Stomach (tissue), 9 donors: ENCODE measurements around the gene SLC25A46. TPM values are rescaled to one million over a fixed set of nuclear protein-coding genes. Genes with fewer than 3 reads are reported as not detected.

Source experiments
- DNase-seq, 2 donors: peaks; one replicate each; pipeline versions ENCODE4 v3.0.0 to v3.0.0-alpha.2; 2013 to 2019
- H3K27ac ChIP-seq, 5 donors: fragments of 200-600 bp in 4 of 5; sonication (generic) in 4 of 5; one replicate each; pipeline ENCODE4 v1.5.1; 2013 to 2019; ENCODE audit warnings: mild to moderate bottlenecking in 1 of 5, moderate library complexity in 1 of 5
- H3K27me3 ChIP-seq, 3 donors: fragments of 200-600 bp; sonication (generic); one replicate each; pipeline ENCODE4 v1.5.1; 2017 to 2019; ENCODE audit warnings: mixed run types in 1 of 3
- H3K36me3 ChIP-seq, 4 donors: fragments of 200-600 bp; sonication (generic); 1 replicate in 3 of 4; 2 replicates in 1 of 4; pipeline ENCODE4 v1.5.1; 2016 to 2019
- H3K4me1 ChIP-seq, 4 donors: fragments of 200-600 bp; sonication (generic); one replicate each; pipeline ENCODE4 v1.5.1; 2016 to 2019
- H3K4me3 ChIP-seq, 4 donors: fragments of 200-600 bp; sonication (generic) in 3 of 4; one replicate each; pipeline ENCODE4 v1.5.1; 2016 to 2019; ENCODE audit warnings: mild to moderate bottlenecking in 1 of 4
- H3K9me3 ChIP-seq, 4 donors: fragments of 200-600 bp; sonication (generic); one replicate each; pipeline ENCODE4 v1.5.1; 2016 to 2019
- CTCF ChIP-seq, 7 experiments: fragments of 450-650 bp in 4 of 7; fragments of 200-600 bp in 3 of 7; sonication (generic) in 3 of 7; IDR thresholded peaks; one replicate each; pipeline ENCODE4 v1.5.1; 2016 to 2019; ENCODE audit warnings: antibody characterized with exemption in 7 of 7, control low read depth in 2 of 7, mild to moderate bottlenecking in 1 of 7
- EP300 ChIP-seq: sonication (generic); formaldehyde crosslinking; IDR thresholded peaks from one replicate; pipeline ENCODE4 v1.6.1; 2017; ENCODE audit warnings: antibody characterized with exemption
- POLR2A ChIP-seq, 4 donors: fragments of 450-650 bp; IDR thresholded peaks; one replicate each; pipeline ENCODE4 v1.6.1; 2016; ENCODE audit warnings: antibody characterized with exemption in 4 of 4, control low read depth in 2 of 4, mild to moderate bottlenecking in 1 of 4, moderate library complexity in 1 of 4
- POLR2AphosphoS5 ChIP-seq, 3 donors: sonication (generic); formaldehyde crosslinking; IDR thresholded peaks; one replicate each; pipeline ENCODE4 v1.6.1; 2016; ENCODE audit warnings: antibody characterized with exemption in 3 of 3
- WGBS, 5 donors: extraction: QIAGEN DNeasy Blood & Tissue Kit in 3 of 5; methylation state at CpG; one replicate each; pipeline versions ENCODE4 v1.1.5 to v1.1.7; 2013 to 2018; 5-methylcytosine and 5-hydroxymethylcytosine counted together
- intact Hi-C: fragments of 100-400 bp; cut with DNase I; formaldehyde crosslinking; loops from one replicate; pipeline ENCODE4 v1.15.1; 2023; ENCODE audit warnings: low total_unique reads
- polyA plus RNA-seq, 3 donors: library from polyadenylated mRNA; stranded (reverse); fragments of 200-250 nt; gene quantifications; one replicate each; pipeline ENCODE4 v1.2.3, GENCODE V29; 2013
- total RNA-seq, 5 donors: library from RNA; depleted of rRNA; stranded (reverse); fragments of >200 nt; gene quantifications; one replicate each; pipeline versions ENCODE4 v1.1.0 to v1.2.3, GENCODE V29; 2014 to 2016
- donor health status: healthy with polysubstance abuse.
- donor health status: Bipolar disorder and iron deficiency.
- donor health status: healthy.

SLC25A46 gene
- total and polyA plus RNA-seq, 8 donors, result 10.5 to 106 (median 32.4) TPM

GRCh38 chr5:110757118-110757729 is 18.4 kb downstream of the SLC25A46 start:
- Histone ChIP-seq H3K4me1 (peaks cover 0 to 5% (median 2%) of the 10 kb centered on the region in 4 donors), H3K4me3 (no peak overlapping the region), H3K27me3 (no peaks in the 10 kb centered on the region), H3K27ac (no peak overlapping the region), H3K36me3 (peaks cover 9 to 77% (median 65%) of the 10 kb centered on the region in 4 donors), H3K9me3 (no peaks in the 10 kb centered on the region)
- intact Hi-C loops, result loop anchor here (10.0 kb wide), 1 partner anchor 338 kb away; the partner anchor contains the start of gene WDR36
- DNase-seq, result peak in 1 of 2 donors; percentile 70
- TF ChIP-seq POLR2AphosphoS5 (IDR thresholded peaks at IDR 0.05) (no peak), CTCF (IDR thresholded peaks at IDR 0.05) (peak in 5 of 7 experiments; percentile 22 to 70 (median 63))
- WGBS, 5 donors, result 52 to 57% (median 53%) methylated on average over 4 of the region's 4 CpGs

DNA sequence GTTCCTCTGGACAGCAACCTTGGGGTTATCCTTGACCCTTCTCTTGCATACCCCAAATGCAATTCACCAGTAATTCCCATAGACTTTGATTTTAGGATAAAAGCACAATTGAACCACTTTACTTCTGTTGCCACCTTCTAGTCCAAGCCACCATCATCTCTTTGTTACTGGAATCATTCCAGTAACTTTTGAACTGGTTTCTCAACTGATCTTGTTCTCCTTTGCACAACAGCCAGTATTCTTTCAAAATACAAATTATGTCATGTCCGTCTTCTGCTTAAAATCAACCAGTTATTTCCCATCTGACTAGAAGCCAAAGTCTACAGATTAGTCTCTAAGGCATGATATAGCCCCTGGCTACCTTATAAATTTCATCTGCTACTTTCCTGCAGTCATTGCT is 21.4 kb downstream of the SLC25A46 start:
- intact Hi-C loops, result no loop called here
- no peak overlapping the region for H3K27ac ChIP-seq
- H3K27me3 ChIP-seq, result no peaks in the 10 kb centered on the region
- 89 to 97% (median 91%) methylated on average over 1 of the region's 1 CpG for WGBS, 5 donors
- no peaks in the 10 kb centered on the region for H3K9me3 ChIP-seq
- peaks cover 12 to 81% (median 75%) of the 10 kb centered on the region in 4 donors for H3K36me3 ChIP-seq
- no peak overlapping the region for H3K4me3 ChIP-seq
- H3K4me1 ChIP-seq, result peaks cover 0 to 4% (median under 1%) of the 10 kb centered on the region in 4 donors
- no peak for TF ChIP-seq POLR2A (IDR thresholded peaks at IDR 0.05)
- no peak for TF ChIP-seq POLR2AphosphoS5 (IDR thresholded peaks at IDR 0.05)
- TF ChIP-seq CTCF (IDR thresholded peaks at IDR 0.05), result no peak
- no peak for TF ChIP-seq EP300
- no peak for DNase-seq

DNA sequence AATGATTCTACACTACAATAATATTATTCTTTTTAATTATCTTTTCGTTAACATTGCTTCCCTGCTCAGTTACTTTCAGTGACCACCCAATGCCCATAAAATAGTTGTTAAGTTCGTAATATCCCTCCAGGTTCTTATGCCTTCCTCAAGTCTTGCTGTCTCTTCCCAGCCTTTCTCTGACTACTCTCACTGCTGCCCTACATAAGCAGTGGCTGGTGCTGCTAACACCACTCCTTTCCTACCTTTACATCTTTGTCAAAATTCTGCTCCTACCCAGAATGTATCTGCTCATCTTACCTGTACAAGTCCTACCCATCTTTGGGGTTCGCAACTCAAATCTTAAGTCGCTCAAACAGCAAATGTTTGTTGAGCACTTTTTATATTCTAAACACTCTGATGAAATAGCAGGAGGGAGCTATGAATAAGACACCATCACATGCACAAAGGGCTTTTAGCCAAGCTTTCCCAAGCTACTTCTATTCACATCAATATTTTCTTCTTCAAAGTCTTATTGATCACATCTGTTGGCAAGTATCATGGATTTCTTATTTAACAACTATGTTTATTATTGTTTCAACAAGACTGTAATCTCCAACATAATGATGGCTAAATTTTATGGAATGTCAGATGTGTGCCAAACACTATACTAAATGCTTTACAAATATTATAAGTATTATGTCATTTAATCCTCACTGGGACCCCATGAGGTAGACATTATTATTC is 29.5 kb downstream of the SLC25A46 start:
- H3K4me1 ChIP-seq, result no peaks in the 10 kb centered on the region
- intact Hi-C loops, result no loop called here
- H3K27me3 ChIP-seq, result no peaks in the 10 kb centered on the region
- no peak overlapping the region for H3K4me3 ChIP-seq
- TF ChIP-seq CTCF (IDR thresholded peaks at IDR 0.05) (no peak), POLR2AphosphoS5 (IDR thresholded peaks at IDR 0.05) (no peak), POLR2A (IDR thresholded peaks at IDR 0.05) (no peak), EP300 (no peak)
- WGBS, 5 donors, result 67 to 79% (median 75%) methylated on average over 4 of the region's 4 CpGs
- peaks cover 0 to 4% (median under 1%) of the 10 kb centered on the region in 4 donors for H3K36me3 ChIP-seq
- peak in 1 of 2 donors; percentile 19 for DNase-seq
- no peaks in the 10 kb centered on the region for H3K9me3 ChIP-seq
- no peak overlapping the region for H3K27ac ChIP-seq

DNA sequence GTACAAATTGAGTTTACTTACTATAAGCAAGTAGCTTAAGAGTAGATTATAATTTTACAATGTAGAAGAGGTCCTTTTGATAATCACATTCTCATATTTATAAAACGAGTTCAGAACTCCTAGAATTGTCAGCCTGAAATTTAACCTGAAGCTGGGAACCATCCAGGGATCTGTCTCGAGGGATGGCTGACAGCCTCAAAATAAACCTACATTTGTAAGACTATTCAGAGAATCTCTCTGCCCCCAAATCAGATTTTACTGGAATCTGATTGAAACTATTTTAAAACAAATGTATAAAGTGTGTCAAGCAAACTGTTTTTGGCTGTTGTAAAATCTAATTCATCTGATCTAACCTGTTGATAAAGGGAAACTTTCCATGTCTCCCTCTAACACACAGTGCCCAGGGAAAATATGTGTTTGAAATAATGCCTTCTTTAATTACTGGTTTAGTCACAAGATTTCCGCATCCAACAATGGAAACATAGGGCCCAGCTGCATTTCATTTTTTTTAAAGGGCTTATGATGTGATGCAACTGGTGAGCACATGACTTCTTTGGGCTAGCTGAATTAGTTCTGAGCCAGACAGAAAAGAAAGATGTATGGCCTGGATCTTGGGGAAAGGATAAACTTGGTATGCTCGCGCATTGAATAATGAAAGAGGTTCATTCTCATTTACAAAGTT is 30.3 kb downstream of the SLC25A46 start:
- H3K4me3 ChIP-seq, result no peak overlapping the region
- no peaks in the 10 kb centered on the region for H3K4me1 ChIP-seq
- intact Hi-C loops, result no loop called here
- 41 to 59% (median 52%) methylated on average over 5 of the region's 5 CpGs for WGBS, 5 donors
- peak overlapping the region in 1 of 5 donors; percentile 31 for H3K27ac ChIP-seq
- no peak for TF ChIP-seq CTCF (IDR thresholded peaks at IDR 0.05)
- peak in 2 of 3 donors; percentile 35 to 37 for TF ChIP-seq POLR2AphosphoS5 (IDR thresholded peaks at IDR 0.05)
- no peak for TF ChIP-seq POLR2A (IDR thresholded peaks at IDR 0.05)
- TF ChIP-seq EP300, result no peak
- no peaks in the 10 kb centered on the region for H3K27me3 ChIP-seq
- no peaks in the 10 kb centered on the region for H3K9me3 ChIP-seq
- H3K36me3 ChIP-seq, result no peaks in the 10 kb centered on the region
- DNase-seq, result peak in 1 of 2 donors; percentile 47
